Measurements from ENCODE around the gene FZD7. TPM values are rescaled to one million over a fixed set of nuclear protein-coding genes. Genes with fewer than 3 reads are reported as not detected.

The FZD7 gene
- total and polyA plus RNA-seq, 9 of the 15 experiments (the other 6 are each of a cell fraction or from before 2014, with no cell fraction given): 0.11 to 2.4 (median 0.69) TPM

- TF ChIP-seq TFE3 (CRISPR knock-in tag; IDR thresholded peaks at IDR 0.05) (no peak), CBFA2T2 (conservative IDR thresholded peaks at IDR 0.05) (peak; percentile 79), KLF6 (CRISPR knock-in tag; IDR thresholded peaks at IDR 0.05; ENCODE audit: borderline replicate concordance) (no peak), SMC3 (conservative IDR thresholded peaks at IDR 0.05; ENCODE audit: insufficient read depth, low read depth, low read length) (no peak), KDM2B (CRISPR knock-in tag; IDR thresholded peaks at IDR 0.05) (no peak), MEIS2 (IDR thresholded peaks at IDR 0.05; ENCODE audit: partially characterized antibody) (peak; percentile 48), NFIC (IDR thresholded peaks at IDR 0.05) (0 out of 2 replicates have a peak, but pooled peaks have one; percentile 23), ZNF23 (CRISPR knock-in tag; IDR thresholded peaks at IDR 0.05) (no peak), DDX20 (tag; IDR thresholded peaks at IDR 0.05; ENCODE audit: low read depth) (no peak), SMARCC2 (IDR thresholded peaks at IDR 0.05; ENCODE audit: low read depth) (no peak; the same call in 1 of the 2 replicates), KAT7 (CRISPR knock-in tag; IDR thresholded peaks at IDR 0.05; ENCODE audit: borderline replicate concordance) (no peak), MCM7 (IDR thresholded peaks at IDR 0.05) (no peak), MYNN (IDR thresholded peaks at IDR 0.05) (no peak), MYNN (CRISPR knock-in tag; IDR thresholded peaks at IDR 0.05) (no peak), RB1 (IDR thresholded peaks at IDR 0.05; ENCODE audit: low read depth) (no peak), TEAD4 (IDR thresholded peaks at IDR 0.05; ENCODE audit: low read length) (peak; percentile 77), TEAD4 (CRISPR knock-in tag; IDR thresholded peaks at IDR 0.05; ENCODE audit: borderline replicate concordance) (no peak), HMBOX1 (IDR thresholded peaks at IDR 0.05) (peak; percentile 45; the same call in 1 of the 2 replicates), TFAP4 (CRISPR knock-in tag; IDR thresholded peaks at IDR 0.05; ENCODE audit: borderline replicate concordance) (no peak), ZNF212 (CRISPR knock-in tag; IDR thresholded peaks at IDR 0.05) (no peak), ZNF445 (CRISPR knock-in tag; IDR thresholded peaks at IDR 0.05; ENCODE audit: low read depth) (no peak), SNAPC5 (CRISPR knock-in tag; IDR thresholded peaks at IDR 0.05) (no peak), MTA3 (IDR thresholded peaks at IDR 0.05; ENCODE audit: borderline replicate concordance) (no peak), RNF2 (IDR thresholded peaks at IDR 0.05) (peak; percentile 23; the same call in 1 of the 2 replicates), ATF1 (CRISPR knock-in tag; IDR thresholded peaks at IDR 0.05) (no peak), ATF1 (tag; IDR thresholded peaks at IDR 0.05) (no peak), ZNF354B (CRISPR knock-in tag; IDR thresholded peaks at IDR 0.05) (no peak), THRAP3 (IDR thresholded peaks at IDR 0.05; ENCODE audit: borderline replicate concordance) (no peak)
Measured at GRCh38 chr2:202069170-202070067, 35.8 kb downstream of the FZD7 start (continued).

Measured in K562 (cell line).